HG03039 (cell line): ENCODE data around the gene COL19A1.
"Not testable (repeated sequence)": the region's sequence is repeated elsewhere in the genome, so short reads cannot be mapped to it uniquely, and the experiment has no call there.

Experiments used
- ATAC-seq: cut with Tn5 transposase; IDR thresholded peaks from one replicate; pipeline ENCODE4 v1.9.1; 2021; ENCODE audit warnings: mild to moderate bottlenecking, moderate library complexity; ENCODE audit not compliant: unreplicated experiment

The COL19A1 gene

DNA sequence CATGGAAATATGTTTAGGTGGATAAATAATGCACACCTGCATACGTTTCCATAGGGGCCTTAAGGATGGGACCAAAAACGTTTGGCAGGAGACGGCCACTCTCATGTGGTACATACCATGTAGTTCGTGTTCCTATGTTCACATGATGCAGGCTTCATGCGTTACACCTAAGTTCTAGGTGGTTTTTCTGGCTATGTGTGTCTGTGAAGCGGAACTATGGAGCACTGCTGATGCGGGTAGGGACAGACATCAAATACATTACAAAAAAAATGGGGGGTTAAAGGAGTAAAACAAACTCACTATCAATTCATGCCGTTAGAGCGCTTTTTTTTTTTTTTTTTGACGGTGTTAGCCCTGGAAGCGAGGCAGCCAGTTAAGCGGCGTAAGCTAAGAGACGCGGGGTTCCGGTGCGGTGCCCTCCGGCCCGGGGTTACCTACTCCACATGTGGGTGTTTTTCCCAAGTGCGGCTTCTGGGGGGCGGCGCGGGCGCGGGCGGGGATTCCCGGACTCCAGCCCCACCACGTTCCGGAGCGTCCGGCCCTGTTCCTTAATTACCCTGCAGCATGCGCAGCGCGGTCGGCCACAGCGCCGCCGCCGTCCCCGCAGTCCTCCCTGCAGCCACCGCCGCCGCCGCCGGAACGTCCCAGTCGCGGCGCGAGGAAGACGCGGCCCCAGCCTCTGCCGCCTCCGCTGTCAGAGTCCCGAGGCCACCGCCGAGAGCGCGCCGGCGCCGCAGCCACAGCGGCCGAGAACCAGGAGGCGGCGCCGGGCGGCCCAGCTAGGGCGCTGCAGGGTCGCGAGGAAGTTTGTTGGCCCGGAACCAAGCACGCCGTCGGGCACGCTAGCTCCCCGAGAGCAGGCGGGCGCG, 648 bp downstream of the COL19A1 start:
- ATAC-seq: peak; percentile 71

DNA sequence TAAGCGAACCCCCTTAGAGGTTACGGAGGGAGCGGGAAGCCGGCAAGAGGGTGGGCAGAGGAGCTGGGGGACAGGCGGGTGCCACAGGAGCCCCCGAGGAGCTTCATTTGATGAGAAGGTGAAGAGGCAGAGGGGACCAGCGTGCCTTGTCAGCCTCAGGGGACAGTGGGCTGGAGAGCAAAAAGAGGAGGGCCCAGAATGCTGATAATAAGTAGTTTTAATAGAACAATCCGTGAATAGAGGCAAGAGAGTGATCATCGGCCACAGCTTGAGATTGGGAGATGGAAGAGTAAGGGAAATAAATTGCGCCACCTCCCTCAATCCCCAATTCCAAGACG, 1.3 kb downstream of the COL19A1 start:
- peak; percentile 15 for ATAC-seq

- no peak for ATAC-seq
Measured at GRCh38 chr6:69868252-69868804, 2.0 kb downstream of the COL19A1 start.

DNA sequence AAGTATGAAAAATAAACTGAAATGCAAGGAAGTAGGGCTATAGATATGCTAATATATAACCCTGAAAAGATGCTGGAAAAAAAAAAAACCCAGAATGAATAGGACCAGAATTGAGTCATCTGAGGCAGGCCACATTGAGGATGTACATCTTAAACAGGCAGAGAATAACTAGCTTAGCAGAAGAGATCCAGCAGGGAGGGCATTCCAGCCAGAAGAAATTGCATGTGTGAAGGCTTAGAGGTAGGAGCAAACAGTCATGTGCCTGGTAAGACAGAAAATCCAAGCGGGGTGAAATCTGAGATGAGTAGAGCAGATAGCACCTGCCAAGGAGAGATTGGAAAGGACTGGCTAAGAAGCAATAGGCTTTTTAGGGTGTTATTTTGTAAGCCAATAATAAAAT, 2.6 kb downstream of the COL19A1 start:
- ATAC-seq: no peak

DNA sequence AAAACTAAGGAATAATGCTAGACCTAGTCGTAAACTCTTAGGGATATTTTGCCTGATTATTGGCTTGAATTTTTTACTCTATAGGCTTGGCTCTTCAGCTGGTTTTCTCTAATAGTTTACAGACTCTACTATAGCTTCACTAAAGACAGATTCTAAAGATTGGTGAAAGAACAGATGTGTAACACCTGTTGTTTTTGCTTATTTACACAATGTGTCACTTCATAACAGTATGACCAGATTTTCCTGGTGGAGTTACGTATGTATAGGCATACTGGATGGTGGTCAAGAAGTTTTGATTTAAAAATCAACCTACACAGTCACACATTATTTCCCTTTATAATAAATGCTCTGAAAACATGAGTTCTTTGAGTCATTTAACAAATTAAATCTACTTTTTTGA, 4.8 kb downstream of the COL19A1 start:
- no peak for ATAC-seq

DNA sequence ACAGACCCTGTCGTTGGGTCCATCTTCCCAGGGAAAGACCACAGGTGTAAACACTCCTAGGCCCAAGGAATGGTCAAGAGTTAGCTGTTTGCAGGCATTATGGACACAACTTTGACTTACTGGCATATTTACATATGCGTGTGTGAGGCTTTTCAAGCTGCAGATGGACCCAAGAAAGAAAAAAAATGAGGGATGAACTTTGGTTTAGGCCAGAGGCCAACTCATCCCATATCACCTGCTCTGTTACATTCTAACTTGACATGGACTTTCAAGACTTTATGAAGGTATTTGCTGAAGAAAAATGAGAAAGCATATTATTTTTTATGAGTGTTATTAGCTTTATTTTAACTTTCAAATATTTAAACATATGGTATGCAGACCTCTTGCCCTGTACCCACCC, 6.9 kb downstream of the COL19A1 start:
- no peak for ATAC-seq

DNA sequence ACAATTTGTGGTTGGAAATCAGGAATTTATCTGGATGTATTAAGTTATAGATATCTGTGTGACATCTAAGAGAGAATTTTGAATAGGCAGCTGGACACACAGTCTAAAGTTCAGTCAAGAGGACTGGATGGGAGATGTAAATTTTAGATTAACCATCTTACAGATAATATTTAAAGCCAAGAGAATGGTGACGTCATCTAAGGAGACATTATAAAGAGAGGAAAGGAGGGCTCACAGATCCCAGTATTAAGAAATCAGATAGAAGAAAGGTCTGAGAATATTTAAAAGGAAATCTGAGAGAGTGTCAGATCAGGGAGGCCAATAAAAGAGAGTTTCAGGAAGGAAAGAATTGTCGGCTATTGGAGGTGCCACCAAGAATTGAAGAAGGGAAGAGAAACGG, 9.4 kb downstream of the COL19A1 start:
- ATAC-seq: no peak

- no peak for ATAC-seq
Measured at GRCh38 chr6:69878795-69879194, 12.4 kb downstream of the COL19A1 start.

DNA sequence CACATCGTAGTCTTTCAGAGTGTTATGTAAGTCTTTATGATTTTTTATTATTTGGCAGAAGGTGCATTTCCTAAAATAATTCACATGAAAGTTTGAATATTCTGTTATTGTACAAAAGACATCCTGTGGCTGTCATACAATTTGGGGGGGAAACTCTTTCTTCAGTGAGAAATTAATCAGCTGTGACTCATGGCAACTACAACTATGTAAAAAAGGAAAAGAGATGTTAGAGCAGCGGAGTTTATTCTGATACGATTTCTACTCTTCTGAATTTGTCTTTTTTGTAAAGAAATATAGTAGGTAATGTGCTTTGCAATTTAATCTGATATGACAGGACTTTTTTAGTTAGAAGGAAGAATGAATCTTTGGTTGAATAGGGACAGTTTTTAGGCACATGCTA, 14.2 kb downstream of the COL19A1 start:
- ATAC-seq: no peak

DNA sequence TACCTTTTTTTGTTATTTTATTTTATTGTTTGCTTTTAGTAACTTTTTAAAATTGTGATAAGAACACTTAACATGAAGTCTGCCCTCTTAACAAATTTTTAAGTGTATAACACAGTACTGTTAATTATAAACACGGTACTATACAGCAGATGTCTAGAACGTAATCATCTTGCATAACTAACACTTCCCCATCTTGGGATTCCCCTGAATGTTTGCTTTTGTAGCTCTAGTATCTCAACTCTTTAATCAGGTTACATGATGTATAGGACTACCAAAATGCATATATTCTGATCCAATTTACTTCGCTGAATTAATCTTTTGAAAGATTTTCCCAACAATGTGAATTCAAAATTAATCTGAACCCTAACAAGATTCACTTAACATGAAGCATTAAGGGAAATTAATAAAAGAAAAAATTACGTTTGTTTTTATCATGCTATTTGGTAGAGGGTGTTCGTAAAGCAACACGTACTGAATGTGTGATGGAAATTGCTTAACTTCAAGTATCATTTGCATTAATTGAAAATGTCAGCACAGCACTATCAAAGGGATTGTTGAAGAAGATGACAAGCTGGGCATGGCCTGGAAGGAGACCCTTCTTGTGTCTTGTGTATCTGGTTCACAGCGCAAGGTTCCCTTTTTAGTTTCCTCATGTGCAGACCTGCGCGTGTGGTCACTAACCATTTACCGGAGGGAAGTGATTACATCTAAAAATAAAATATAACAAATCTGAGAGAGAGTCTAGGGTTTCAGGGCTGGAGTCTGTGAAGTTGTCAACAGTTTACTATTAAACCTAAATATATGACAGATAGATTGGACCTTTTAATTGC, 15.2 kb downstream of the COL19A1 start:
- peak; percentile 74 for ATAC-seq

GRCh38 chr6:69883551-69883950, 17.2 kb downstream of the COL19A1 start:
- no peak for ATAC-seq

- ATAC-seq: no peak
Measured at GRCh38 chr6:69884231-69884630, 17.9 kb downstream of the COL19A1 start.

GRCh38 chr6:69887026-69887425, 20.7 kb downstream of the COL19A1 start:
- peak; percentile 51 for ATAC-seq

DNA sequence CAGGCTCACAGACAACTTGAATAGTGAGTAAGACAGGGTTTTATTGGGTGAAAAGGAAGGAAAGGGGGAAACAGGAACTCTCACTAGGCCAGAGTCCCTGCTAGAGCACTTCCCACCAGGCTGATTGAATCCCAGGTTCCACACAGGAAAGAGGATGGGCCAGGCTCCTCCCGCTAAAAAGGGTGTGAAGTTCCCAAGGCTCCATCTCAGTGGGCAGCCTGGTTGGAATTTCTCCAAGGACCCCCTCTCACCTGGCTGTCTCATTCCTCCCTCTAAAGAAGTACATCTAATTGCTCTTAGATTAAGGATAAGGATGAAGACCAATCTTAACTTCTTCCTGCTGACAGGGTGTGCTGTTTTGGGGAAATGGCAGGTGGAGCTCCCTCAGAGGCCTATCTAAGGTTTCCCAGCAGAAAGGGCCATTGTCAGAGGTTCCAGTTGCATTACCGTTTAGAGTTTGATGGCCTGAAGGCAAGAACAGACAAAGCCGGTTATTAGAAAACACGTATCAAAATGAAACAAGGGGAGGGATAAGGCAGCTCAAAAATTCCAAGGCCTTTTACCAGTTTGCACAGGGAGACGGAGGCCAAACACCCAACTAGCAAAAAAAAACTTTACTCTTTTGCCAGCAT, 21.5 kb downstream of the COL19A1 start:
- no peak for ATAC-seq

- no peak for ATAC-seq
Measured at GRCh38 chr6:69888482-69889233, 22.3 kb downstream of the COL19A1 start.

GRCh38 chr6:69889234-69889974, 23.0 kb downstream of the COL19A1 start:
- not testable (repeated sequence) for ATAC-seq

- ATAC-seq: not testable (repeated sequence)
Measured at GRCh38 chr6:69892561-69892960, 26.2 kb downstream of the COL19A1 start.

DNA sequence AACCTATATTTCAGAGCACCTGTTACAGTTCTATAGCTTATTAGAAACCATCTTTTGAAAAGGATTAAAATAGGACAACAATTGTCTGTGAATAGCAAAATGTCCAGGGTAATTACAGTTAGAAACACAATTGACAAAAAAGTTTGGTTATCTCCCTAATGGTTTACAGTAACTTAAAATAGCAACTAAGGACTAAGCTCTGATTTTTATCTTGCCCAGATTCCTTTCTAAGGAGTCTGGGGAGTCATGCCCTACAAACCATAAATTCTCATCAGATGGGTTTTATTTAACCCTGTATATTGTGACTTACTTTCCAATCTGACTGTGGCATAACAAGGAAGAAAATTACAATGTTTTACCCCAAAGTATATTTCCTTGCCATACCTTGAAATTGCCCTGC, 26.9 kb downstream of the COL19A1 start:
- ATAC-seq: not testable (repeated sequence)

DNA sequence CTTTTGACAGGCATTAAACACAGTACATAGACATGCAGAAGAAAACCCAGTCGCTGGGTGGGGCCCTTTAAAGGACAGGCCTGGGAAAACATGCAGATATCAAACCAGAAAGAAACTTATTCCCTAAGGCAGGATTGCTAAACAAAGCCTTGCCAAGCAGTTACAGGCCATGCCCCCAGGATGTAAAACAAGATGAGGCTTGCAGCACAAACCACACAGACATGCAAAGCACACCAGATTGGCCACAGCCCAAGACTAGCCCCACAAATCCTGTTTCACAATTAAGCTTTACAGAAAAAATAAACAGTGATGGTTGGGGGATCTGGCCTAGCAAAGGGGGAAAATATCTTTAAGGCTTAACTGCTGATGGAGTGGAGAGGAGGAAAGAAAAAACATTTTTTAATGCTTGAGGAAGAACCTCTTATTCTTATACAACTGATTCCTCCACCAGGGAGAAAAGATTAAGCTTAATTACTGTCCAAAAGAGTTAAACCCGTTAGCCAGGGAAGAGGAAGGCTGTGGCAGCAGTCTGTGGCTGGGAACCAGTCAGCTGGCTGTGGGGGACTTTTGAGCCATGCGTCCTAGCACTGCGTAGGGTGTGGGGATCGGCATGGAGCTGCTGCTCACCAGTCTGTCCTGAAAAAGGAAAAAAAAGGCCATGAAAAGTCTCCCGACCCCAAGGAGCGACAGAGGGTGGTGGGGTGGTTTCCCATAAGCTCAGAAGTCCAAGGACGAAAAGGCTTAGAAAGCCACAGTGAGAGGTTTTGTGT, 28.4 kb downstream of the COL19A1 start:
- ATAC-seq: no peak
